Measurements from ENCODE around the gene FBXL16.

GRCh38 chr16:715477-716199 lies 10.0 kb upstream of the FBXL16 start:
- no peak for TF ChIP-seq CTCF (IDR thresholded peaks at IDR 0.05; ENCODE audit: low read depth, low read length)
- TF ChIP-seq EZH2phosphoT487 (IDR thresholded peaks at IDR 0.05; ENCODE audit: low read depth): no peak
